ENCODE data around the gene SH3TC2.

SH3TC2 gene

GRCh38 chr5:149049371-149049781, 13.5 kb downstream of the SH3TC2 start:
- in situ Hi-C loops (cut with MboI; ENCODE audit: low pct_unique_long_range_greater_than_20kb, low sequenced_read_pairs, unreplicated experiment), result no loop called here
- DNase-seq (ENCODE audit: low spot score), result no peak
- no peak for TF ChIP-seq CTCF (IDR thresholded peaks at IDR 0.05; ENCODE audit: extremely low read depth, insufficient read depth, missing control alignments)

GRCh38 chr5:149048811-149049210, 14.1 kb downstream of the SH3TC2 start:
- no peak for DNase-seq (ENCODE audit: low spot score)
- TF ChIP-seq CTCF (IDR thresholded peaks at IDR 0.05; ENCODE audit: extremely low read depth, insufficient read depth, missing control alignments), result no peak
- in situ Hi-C loops (cut with MboI; ENCODE audit: low pct_unique_long_range_greater_than_20kb, low sequenced_read_pairs, unreplicated experiment), result no loop called here

GRCh38 chr5:149047462-149047861, 15.4 kb downstream of the SH3TC2 start:
- in situ Hi-C loops (cut with MboI; ENCODE audit: low pct_unique_long_range_greater_than_20kb, low sequenced_read_pairs, unreplicated experiment), result no loop called here
- TF ChIP-seq CTCF (IDR thresholded peaks at IDR 0.05; ENCODE audit: extremely low read depth, insufficient read depth, missing control alignments), result no peak
- no peak for DNase-seq (ENCODE audit: low spot score)

GRCh38 chr5:149046196-149046829, 16.5 kb downstream of the SH3TC2 start:
- no peak for DNase-seq (ENCODE audit: low spot score)
- TF ChIP-seq CTCF (IDR thresholded peaks at IDR 0.05; ENCODE audit: extremely low read depth, insufficient read depth, missing control alignments), result no peak
- in situ Hi-C loops (cut with MboI; ENCODE audit: low pct_unique_long_range_greater_than_20kb, low sequenced_read_pairs, unreplicated experiment), result no loop called here

DNA sequence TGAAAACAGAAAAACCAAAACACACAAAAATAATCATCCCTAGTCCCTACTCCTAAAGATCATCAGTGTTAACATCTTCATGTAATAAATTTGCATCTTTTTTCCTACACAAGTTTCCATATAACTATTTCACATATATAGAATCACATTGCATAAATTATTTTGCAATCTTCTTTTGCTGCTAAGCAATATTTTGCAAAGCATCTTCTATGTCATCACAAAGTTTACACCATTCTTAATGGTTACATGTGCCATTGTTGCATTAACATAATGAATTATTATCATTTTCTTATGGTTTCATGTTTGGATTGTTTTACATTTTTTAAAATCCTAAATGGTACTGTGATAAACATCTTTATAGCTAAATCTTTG, 17.8 kb downstream of the SH3TC2 start:
- no peak for DNase-seq (ENCODE audit: low spot score)
- TF ChIP-seq CTCF (IDR thresholded peaks at IDR 0.05; ENCODE audit: extremely low read depth, insufficient read depth, missing control alignments), result no peak
- in situ Hi-C loops (cut with MboI; ENCODE audit: low pct_unique_long_range_greater_than_20kb, low sequenced_read_pairs, unreplicated experiment), result no loop called here

DNA sequence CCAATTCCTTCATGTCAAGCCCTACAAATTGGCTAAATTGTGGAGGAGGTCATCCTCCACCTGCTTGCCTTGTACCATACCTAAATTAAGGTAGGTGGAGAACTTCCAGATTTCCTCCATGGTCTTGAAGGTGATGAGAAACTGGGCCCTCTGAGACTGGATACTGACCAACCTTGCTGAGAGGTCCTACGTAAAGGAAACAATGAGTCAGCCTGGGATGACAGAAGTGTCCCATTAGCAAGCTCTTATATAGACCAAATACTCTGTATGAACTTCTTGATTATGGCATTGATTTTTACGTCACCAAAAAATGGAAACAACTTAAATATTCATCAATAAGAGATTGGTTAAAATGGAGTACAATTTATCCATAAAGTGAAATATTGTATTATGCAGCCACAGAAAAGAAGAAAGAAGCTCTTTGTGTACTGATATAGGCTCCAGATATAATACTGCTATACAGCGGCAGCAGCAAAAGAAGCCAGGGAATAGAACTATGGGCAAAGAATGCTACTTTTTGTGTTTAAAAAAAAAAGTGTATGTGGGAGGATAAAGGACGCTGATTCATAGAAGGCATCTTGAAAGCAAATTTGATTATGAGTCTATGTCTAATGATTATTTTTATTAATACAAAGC, 18.3 kb downstream of the SH3TC2 start:
- no peak for TF ChIP-seq CTCF (IDR thresholded peaks at IDR 0.05; ENCODE audit: extremely low read depth, insufficient read depth, missing control alignments)
- DNase-seq (ENCODE audit: low spot score), result no peak
- in situ Hi-C loops (cut with MboI; ENCODE audit: low pct_unique_long_range_greater_than_20kb, low sequenced_read_pairs, unreplicated experiment), result no loop called here
